Measurements from ENCODE around the gene PTPRJ. TPM values are rescaled to one million over a fixed set of nuclear protein-coding genes. Genes with fewer than 3 reads are reported as not detected.
A peak's percentile ranks its signal among the peaks of the same experiment; 100 is the strongest.

The PTPRJ gene
- total and polyA plus RNA-seq, 2 donors (not counting 3 experiments of a cell fraction or from before 2014, with no cell fraction given) = 3.1 to 7.7 TPM

DNA sequence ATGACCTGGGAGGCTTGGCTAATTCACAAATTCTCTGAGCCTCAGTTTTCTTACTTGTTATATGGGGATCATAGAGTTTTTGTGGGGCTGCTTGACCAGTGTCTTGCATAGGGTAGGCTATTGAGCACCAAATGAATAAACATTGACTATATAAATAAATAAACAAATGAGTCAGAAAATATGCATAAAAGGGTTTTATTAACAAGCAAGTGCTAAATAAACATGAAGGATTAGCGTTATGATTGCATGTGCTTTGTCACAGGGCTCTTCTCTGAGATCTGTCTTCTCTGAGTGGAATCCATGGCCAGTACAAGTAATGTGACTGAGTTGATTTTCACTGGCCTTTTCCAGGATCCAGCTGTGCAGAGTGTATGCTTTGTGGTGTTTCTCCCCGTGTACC is 236.2 kb downstream of the PTPRJ start, which contains the start of gene OR4B1:
TSS of gene OR4B1 (plus strand) at position 301 of the 400 bp plus-strand sequence. CDS start at position 301, 0 bp downstream.
- ChIA-PET CTCF (no interaction called here), POLR2A (no interaction called here)
- Histone ChIP-seq H2AFZ (ENCODE audit: low read depth, low read length) (no peak within 1 kb of the TSS), H3K27ac (ENCODE audit: insufficient read depth, low read depth, low read length) (no peak within 1 kb of the TSS), H3K79me2 (ENCODE audit: control insufficient read depth, insufficient read depth, low read length) (no peaks in the 10 kb centered on the region), H3K36me3 (ENCODE audit: control insufficient read depth in 2 of 2, extremely low read depth in 1 of 2, insufficient read depth in 2 of 2, low read length in 2 of 2) (no peaks in the 10 kb centered on the region), H4K20me1 (replicated peaks; ENCODE audit: control insufficient read depth, extremely low read depth, insufficient read depth, low read length) (no peaks in the 10 kb centered on the region), H3K27me3 (ENCODE audit: control insufficient read depth in 2 of 2, insufficient read depth in 2 of 2, low read length in 2 of 2) (no peaks in the 10 kb centered on the region), H3K4me2 (ENCODE audit: insufficient read depth, low read length) (no peak within 1 kb of the TSS), H3K9me3 (replicated peaks; ENCODE audit: control insufficient read depth, insufficient read depth, low read length) (no peaks in the 10 kb centered on the region), H3K9ac (replicated peaks; ENCODE audit: extremely low read depth, insufficient read depth, low read length) (no peak within 1 kb of the TSS), H3K4me1 (ENCODE audit: control insufficient read depth, extremely low read depth, insufficient read depth, low read length) (no peaks in the 10 kb centered on the region), H3K4me3 (replicated peaks in 1 of 3; ENCODE audit: insufficient read depth in 1 of 3, low read depth in 1 of 3, low read length in 3 of 3) (no peak within 1 kb of the TSS), H3K9me1 (replicated peaks; ENCODE audit: control insufficient read depth, extremely low read depth, insufficient read depth, low read length) (no peaks in the 10 kb centered on the region)
- dilution Hi-C loops (cut with MboI; ENCODE audit: extremely low pct_ligation_motif_present, low sequenced_read_pairs) (no loop called here), intact Hi-C loops (cut with micrococcal nuclease) (no loop called here)
- FAIRE-seq (no peak), DNase-seq (ENCODE audit: low read depth, low spot score) (no peak)
- TF ChIP-seq FOS (IDR thresholded peaks at IDR 0.05; ENCODE audit: borderline replicate concordance, insufficient read depth, low read length) (no peak), POLR2A (IDR thresholded peaks at IDR 0.05; ENCODE audit: low read depth, low read length) (no peak), GATA2 (IDR thresholded peaks at IDR 0.05; ENCODE audit: insufficient read depth, insufficient read length, low read depth, low read length) (no peak), JUN (IDR thresholded peaks at IDR 0.05; ENCODE audit: borderline replicate concordance, insufficient read depth, insufficient read length, low read depth) (no peak), MYC (IDR thresholded peaks at IDR 0.05; ENCODE audit: low read depth, low read length) (no peak), EZH2 (IDR thresholded peaks at IDR 0.05; ENCODE audit: borderline replicate concordance, low read depth, low read length, severe bottlenecking) (no peak), POLR2AphosphoS5 (IDR thresholded peaks at IDR 0.05; ENCODE audit: insufficient read depth, low read depth, low read length) (no peak)
- TF ChIP-seq, protein P1, sequence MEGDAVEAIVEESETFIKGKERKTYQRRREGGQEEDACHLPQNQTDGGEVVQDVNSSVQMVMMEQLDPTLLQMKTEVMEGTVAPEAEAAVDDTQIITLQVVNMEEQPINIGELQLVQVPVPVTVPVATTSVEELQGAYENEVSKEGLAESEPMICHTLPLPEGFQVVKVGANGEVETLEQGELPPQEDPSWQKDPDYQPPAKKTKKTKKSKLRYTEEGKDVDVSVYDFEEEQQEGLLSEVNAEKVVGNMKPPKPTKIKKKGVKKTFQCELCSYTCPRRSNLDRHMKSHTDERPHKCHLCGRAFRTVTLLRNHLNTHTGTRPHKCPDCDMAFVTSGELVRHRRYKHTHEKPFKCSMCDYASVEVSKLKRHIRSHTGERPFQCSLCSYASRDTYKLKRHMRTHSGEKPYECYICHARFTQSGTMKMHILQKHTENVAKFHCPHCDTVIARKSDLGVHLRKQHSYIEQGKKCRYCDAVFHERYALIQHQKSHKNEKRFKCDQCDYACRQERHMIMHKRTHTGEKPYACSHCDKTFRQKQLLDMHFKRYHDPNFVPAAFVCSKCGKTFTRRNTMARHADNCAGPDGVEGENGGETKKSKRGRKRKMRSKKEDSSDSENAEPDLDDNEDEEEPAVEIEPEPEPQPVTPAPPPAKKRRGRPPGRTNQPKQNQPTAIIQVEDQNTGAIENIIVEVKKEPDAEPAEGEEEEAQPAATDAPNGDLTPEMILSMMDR (IDR thresholded peaks at IDR 0.05; ENCODE audit: extremely low read depth in 1 of 2, insufficient read depth in 1 of 2, low read depth in 1 of 2, low read length in 2 of 2) = no peak
- TF ChIP-seq, protein P2, sequence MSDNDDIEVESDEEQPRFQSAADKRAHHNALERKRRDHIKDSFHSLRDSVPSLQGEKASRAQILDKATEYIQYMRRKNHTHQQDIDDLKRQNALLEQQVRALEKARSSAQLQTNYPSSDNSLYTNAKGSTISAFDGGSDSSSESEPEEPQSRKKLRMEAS (IDR thresholded peaks at IDR 0.05; ENCODE audit: insufficient read depth, insufficient read length) = no peak
- BruUV-seq (replicated peaks) = no TSS peak

MicroRNAs within 50 kb of the gene (microRNA counts, 767-probe panel; counts per million panel counts)
- microRNA hsa-miR-3161 = 723 counts per million, percentile 96 among the panel's probes with 10 or more counts

Small RNAs within 50 kb of the gene (microRNA-seq; reads per million reads assigned to microRNA genes)
- gene MIR3161 (ENCODE audit: borderline number of aligned reads, borderline replicate concordance) = not detected

Small RNAs within 50 kb of the gene (small RNA-seq; reads per million reads assigned to genes)
- 0.66 reads per million for gene MIR3161 (ENCODE audit: insufficient read depth, insufficient read length, low read depth, low replicate concordance)

Other genes starting within 250 kb of the PTPRJ start
- 121 and 130 TPM in 2 replicates for gene FNBP4, start 213.2 kb upstream of the PTPRJ start, total RNA-seq
- 114 and 121 TPM in 2 replicates for gene FNBP4, start 213.2 kb upstream of the PTPRJ start, polyA plus RNA-seq
- 35.1 and 39.6 TPM in 2 replicates for gene NUP160, start 132.2 kb upstream of the PTPRJ start, total RNA-seq
- gene NUP160, start 132.2 kb upstream of the PTPRJ start, polyA plus RNA-seq = 12.5 and 15.4 TPM in 2 replicates
- not detected in 2 replicates for gene OR4B1, start 236.3 kb downstream of the PTPRJ start, total RNA-seq
- not detected in 2 replicates for gene OR4B1, start 236.3 kb downstream of the PTPRJ start, polyA plus RNA-seq

All from endothelial cell of umbilical vein (primary cell).